Measurements from ENCODE around the gene UXS1.

UXS1 gene

DNA sequence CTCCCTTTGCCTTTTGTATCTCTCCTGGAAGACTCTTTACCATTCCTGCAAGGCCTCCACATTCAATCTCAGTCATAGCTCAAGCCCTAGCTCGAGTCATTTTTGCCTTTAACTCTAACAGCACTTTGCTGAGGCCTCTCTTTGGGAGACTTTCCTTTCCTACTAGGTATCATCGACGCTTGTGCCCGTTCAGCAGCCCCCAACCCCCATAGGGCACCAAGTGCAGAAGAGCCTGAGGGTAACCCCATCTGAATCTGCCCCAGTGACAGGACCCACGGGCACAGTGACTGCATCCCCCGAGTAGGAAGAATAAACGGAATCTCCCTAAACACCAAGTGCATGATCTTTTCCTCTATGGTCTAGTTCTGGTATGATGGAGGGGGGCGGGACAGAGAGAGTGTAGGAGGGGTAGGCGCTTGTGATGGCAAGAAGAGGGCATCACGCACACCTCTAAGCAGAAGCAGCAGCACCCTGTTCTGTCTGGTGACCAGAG lies 66.3 kb downstream of the UXS1 start:
- DNase-seq, result no peak

DNA sequence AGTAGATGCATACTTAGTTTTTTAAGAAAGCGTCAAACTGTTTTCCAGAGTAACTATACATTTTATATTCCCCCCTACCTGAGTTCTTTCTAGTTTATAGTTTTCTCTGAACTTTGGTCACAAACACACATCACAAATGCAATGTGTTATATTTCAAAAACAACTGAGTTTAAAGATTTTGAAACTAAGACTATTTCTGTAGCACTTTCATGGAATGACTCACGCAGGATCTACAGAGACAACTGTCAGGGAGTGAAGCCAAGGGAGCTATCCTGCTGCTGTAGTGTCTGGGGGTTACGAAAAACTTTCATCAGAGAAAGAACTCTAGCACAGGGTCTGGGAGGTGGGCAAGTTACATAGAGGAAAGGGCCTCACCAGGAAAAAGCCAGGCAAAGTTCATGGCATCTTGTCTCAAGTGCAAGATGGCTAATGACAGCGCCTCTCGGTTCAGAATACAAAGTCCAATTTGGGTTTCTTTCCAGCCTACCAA lies 66.8 kb downstream of the UXS1 start:
- no peak for DNase-seq

DNA sequence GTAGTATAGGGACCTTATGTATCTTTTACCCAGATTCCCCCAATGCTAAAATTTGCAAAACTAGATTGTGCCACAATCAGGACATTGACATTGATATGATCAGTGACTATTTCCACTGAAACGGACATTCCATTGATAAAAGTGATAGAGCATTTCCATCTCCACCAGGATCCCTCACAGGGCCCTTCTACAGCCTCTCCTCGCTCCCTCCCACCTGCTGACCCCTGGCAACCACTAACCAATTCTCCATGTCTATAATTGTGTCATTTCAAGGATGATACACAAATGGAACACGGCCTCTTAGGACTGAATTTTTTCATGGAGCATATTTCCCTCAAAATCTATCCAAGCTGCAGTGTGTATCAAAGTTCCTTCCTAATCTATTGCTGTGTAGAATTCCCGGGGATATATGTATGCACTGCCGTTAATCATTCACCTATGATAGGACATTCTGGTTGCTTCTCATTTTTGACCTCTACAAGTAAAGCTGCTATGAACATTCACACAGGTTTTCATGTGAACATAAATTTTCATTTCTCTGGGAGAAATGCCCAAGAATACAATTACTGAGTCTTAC lies 67.3 kb downstream of the UXS1 start:
- no peak for DNase-seq

DNA sequence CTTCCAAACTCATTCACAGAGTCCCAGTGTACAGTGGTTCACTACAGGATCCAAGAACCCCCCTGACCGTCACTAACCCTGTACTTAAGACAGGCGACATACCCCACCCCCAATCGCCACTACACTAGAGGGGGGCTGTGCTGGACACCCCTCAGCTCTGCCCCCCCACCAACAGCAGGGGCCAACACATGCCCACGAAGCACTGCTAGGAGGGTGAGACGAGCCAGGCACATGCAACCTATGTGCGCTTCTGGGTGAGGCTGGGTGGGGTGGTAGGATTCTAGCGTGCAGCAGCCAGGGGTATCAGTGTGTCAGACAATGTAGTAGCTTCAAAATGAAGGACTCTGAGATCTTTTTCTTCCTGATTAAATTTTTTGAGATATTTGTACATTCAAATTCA lies 67.8 kb downstream of the UXS1 start:
- DNase-seq, result no peak

DNA sequence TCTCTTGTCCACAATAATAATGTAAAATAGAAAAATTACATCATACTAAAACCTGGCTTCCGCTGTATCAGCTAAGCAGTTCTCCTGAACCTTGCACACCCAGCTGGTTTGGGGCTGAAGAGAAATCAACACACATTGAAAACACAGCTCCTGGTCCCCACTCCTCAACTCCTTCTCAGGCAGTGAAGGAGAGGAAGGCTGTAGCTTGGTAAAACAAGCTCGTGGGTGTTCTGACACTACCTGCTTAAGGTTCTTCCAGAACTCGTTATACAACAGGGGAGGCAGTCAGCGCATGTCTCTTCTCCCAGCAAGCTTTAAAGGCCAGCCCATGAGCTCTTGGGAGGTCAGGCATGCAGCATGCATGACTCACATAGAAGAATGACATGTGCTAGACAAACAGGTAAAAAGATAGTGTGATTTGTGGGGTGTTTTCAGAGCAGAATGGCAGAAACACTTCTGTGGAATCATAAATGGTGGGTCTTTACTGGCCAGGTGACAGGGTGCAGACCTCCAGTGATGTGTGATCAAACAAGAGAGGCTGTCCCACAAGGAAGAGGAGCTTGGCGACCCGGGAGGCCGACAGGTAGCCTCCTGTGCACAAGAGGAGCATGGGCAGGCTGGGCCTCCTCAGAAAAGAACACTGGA lies 69.1 kb downstream of the UXS1 start:
- DNase-seq, result no peak

DNA sequence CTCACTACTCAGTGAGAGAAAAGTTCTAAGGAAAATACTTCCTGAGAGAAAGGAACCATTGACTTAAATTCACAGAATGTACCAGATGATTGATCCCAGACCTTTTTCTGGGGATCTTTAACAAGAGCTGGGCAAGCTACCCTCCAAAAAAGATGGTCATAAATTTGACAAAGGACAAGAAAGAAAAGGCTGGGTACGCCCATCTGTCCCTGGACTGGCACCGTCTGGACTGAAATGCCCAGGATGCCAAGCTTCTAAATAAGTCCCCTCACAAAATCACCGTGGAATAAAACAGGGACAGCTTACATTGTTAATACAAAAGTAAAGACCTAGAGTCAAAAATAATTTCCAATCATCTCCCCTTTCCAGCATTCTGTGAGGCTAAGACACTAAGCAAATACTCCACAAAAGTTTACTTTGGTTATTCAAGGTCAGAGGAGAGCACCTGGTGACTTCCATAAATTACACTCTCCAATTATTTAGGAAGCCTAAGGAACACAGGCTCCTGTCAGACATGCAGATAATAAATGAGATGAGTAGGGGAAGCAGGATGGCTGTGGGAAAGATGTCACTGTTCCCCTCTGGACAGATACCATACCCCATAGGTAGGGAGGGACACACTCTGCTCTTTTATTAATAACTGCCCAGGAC lies 69.9 kb downstream of the UXS1 start:
- DNase-seq, result no peak

DNA sequence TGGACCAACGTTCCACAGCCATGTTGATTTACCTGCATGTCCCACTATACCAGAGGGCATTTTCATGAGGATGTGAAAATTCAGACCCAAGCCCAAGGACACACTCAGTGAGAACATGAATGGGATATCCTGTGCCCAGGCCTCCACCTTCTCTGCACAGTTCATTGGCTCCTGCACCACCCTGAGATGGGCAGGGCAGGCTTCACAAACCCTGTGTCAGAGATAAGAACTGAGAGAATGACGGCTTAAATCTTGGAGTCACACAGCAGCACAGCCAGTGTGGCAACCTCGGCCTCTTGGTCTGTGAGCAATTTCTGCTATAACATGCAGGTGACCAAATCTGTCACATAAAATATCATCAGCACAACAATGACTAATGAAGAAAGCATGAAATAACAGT lies 71.9 kb downstream of the UXS1 start:
- DNase-seq, result no peak

DNA sequence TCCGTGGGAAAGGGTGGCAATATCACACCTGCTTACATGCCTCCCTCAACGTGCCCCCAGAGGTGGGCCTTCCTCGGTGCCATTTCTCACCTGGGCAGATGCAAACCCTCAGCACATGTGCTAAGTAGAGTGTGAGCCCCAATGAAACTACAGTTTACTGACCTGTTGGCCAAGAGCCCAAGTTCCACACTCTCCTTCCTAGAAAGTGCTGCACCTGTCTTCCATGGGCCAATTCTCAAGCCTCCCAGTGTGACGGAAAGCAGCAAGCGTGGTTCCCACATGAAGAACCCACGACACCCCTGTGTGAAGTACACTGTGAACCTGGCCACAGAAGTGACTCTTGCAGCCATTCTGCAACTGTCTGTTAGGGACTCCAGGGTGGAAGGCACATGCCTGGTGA lies 73.7 kb downstream of the UXS1 start:
- no peak for DNase-seq

DNA sequence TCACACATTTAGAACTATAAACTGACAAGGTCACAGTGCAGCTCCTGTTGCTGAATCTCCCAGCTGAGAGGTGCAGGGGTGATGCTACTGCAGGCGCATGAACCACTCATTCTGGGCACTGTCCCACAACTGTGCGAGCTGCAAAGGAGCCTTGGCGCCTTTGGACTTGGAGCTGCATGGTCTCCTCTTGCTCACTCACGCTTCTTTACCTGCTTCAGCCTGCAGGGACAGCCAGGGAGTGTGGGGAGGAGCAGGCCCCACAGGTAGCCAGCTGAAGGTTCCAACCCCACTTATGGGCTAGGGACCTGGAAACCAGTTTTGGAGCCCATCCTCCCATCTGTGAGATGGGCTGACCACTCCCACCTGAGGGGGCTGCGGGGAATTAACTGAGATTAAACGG lies 75.0 kb downstream of the UXS1 start:
- no peak for DNase-seq

DNA sequence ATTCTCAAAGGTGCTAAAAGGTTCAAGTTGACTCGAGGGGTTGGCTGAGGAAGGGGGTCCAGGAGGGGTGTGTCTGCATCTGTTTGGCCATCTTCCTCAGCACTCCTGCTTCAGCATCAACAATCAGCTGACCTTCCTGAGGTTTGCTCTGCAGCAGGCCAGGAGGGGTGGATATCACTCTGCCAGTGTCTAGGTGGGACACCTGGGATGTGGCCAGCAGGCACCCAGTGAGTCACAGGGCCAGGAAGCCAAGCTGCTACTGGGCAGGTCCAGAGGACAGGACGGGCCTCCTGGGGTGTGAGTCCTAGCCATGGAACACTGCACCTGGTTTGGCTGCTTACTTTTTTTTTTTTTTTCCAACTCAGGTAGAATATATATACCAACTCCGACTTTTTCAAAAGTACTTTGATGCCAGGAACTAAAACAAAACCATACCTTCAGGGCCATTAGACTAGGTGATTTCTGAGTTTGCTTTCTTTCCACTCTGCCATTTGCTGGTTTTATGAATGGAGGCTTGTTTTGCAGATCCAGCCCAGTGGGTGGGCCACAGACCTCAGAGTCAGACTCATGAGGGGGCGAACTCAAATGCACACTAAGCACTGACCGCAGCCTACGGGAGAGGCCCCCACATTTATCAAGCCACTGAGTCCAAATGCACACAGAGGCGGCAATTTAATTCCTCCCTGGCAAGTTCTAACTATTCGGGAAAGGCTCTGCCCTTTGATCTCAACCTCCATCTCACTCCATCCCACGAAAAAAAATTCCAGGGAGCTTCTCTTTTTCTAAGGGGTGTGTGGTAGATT lies 76.0 kb downstream of the UXS1 start:
- DNase-seq, result no peak

DNA sequence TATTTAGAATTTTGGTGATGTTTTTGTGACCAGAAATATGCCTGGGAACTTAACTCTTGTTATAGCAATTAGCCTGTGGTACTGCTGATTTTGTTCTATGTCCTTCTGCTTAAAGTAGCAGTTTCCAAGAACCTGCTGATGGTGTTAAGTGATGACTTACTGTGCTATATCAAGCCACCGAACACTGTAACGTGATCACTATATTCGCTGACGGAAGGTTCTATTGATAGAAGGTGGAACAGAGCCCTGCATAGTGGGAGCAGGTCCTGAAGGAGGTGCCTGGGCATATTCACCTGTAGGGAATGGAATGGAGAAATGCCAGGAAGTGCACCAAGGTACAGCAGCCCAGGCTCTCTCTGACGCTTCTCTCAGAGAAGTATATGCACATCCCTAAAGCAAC lies 76.8 kb downstream of the UXS1 start:
- no peak for DNase-seq

DNA sequence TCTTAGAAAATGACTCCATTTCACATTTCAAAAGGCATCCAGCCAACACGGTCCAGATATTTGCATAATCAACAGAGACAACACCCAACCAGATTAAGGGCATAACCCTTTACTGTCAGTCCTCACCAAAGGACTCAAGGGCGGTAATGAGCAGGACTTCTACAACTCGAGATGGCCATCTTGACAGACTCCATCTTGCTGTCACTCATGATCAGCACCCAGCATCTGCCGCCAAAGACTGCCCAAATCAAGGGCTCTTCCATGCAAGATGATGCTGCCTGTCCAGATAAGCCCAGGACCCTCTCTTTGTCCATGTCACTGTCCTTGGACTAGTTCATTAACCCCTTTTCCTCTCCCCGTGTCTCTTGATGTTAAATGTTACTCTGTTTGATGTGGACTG lies 77.9 kb downstream of the UXS1 start:
- DNase-seq, result no peak

DNA sequence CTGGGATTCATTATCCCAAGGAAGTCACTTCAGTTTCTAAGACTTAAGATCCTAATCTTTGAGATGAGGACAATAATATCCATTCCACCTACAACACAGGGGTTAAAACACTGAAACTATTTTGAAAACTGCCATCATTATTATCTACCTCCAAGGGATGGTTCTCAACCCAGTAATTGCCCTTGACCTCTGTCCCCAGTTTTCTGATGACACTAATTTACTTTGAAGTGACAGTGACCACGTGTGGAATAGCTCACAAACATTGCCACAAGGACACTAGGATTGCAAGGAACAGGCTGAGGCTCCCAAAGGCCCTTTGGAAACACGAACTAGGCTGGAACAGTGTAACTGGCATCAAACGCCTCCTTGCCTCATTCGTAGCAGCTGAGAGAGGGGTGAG lies 78.4 kb downstream of the UXS1 start:
- DNase-seq, result no peak

DNA sequence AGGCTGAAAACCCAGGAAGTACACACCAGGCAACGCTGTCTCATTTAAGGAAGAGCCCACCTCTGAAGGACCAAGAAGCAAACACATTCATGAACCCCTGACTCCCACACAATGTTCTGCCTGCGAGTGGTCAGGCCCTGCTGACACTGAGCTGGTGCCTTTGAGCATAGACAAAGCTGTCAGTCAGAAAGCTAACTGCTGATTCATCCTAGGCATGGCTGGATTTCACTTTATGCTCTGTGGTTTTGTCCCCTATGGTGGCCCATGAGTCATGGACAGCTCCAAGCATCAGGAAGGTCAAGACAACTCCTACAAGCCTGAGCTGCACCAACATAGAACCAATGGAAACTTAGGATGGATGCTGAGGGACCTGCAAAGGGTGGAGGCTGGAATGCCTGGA lies 78.9 kb downstream of the UXS1 start:
- no peak for DNase-seq

DNA sequence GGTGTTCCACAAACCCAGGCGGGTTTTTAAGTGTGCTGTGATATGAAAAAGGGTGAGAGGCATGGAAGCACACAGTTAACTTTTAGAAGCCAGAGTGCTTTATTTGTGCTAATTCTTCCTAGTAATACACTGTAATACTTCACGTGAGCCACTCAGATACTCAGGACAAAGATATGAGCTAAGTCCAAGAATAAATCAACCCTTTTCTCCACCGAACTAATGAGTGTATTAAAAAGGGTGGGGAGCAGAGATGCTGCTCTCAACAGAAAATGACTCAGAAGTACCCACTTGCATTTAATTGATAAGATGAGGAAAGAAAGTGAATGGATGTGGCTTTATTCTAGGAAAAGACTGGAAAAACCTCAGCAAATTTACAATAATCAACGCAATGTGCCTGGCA lies 79.9 kb downstream of the UXS1 start:
- DNase-seq, result no peak

DNA sequence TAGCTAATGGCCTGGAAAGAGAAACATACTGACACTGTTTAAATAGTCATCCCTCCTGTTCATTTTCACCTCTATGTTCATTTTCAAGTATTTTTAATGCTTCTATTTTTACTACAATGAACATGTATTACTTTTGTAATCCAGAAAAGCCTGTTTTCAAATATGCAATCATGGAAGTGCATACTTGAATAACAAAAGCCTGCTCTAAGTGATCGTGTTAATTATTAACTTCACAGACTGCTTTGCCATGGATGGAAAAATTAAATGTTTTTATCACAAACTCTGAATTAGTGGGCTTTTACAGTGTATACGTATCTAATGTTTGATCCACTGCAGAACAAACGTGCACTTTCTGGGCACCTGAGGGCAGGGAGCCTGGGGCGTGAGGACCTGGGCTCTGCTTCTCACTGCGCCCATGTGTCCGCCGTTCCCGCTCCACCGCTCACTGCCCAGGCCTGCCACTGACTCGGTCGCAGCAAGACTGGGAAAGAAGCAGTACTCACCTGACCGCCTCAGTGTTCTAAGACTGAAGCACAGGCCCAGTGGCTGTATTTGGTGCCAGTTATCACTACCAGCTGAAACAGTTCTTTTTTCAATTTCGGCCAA lies 80.6 kb downstream of the UXS1 start:
- DNase-seq, result no peak

DNA sequence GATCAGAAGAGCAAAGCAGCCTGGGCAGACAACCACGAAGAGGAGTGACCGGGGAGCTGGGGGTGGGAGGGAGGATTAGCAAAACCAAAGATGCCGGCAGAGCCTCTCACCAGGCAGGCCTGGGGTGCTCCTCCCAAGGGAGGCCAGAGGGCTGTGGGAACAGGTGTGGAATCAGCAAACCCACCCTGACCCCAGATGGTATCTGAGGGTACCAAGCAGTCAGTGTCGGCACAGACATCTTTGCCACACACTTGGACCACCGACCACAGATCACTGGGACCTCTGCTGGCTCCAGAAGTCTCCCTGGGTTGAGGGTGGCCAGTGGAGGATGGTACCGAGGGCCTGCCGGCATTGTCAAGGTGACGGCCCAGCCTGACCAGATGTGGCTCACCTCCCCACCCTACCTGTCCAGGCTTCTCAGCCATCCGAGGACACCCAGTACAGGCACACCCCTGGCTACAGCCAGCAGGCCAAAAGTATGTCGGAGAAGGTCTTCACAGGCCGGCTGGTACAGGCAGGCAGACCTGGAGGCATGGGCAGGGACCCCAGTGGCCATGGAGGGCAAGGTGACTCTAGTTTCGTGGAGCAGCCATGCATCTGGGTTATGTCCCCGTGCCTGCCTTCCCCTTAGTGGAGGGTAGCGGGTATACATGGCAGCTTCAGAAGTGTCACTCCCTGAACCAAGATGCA lies 82.1 kb downstream of the UXS1 start:
- DNase-seq, result no peak

DNA sequence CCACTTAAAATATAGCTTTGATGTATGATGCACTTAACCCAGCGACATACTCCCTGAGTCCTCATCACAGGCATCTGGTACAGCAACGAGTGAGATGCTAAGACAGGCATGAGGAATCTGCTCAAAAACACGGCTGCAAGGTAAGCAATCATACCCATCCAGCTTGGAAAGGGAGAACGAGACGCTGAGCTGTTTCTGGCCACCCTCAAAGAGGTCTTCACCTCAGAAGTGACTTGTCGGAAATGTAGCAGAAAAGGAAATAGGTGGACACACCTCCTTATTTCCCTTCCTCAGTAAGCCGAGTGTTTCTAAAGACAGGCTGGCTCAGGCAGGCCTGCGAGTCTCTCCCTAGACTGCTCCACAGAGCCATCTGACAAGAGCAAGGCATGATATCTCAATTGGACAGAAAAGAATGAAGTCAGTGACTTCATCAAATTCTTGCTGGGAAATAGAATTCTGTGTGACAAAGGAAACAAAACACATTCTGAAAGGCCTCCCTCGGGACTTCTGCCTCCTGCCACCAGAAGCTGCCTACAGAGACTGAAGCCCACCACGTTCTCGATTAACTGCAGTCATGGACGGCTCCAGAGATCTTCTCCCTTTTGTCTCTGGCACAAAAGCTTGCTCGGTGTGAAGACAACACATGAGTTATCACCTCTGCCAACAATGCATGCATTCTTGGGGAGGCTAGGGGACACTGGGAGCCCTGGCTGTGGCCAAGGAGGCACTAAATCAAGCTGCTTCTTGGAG lies 84.3 kb downstream of the UXS1 start:
- DNase-seq, result no peak

DNA sequence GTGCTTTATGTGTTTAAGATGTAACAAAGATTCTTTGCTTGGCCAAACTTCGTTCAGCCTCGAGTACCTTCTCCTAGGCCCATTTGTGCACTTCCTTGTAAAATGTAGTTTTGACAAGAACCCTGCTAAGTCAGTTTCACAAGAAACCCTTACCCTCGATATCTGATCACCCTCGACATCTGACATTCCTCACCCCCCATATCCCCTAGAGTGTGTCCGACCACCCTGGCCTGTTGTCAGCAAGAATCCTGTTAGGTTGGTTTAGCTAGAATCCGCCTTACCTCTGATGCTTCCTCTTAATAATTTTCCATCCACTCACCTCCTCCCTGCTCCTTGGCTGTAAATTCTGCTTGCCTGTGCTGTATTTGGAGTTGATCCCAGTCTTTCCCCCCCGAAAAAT lies 85.3 kb downstream of the UXS1 start:
- no peak for DNase-seq

DNA sequence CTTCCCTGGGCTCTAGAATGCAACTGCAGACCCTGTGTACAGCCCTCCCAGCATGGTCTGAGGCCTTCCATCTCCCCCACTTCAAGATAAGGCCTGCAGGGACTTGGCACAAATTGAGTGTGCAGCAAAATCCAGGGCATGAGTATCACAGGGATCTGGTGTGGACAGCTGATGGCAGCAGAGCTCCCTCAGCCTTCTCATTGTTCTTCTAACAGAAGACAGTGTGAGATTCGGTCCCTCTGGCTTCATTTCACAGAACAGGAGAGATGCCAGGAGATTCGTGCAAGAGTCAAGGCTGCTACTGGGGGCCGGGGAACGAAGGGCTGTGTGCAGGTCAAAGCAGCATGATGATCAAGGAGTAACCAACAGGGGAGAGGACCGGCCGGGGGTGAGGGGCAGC lies 85.8 kb downstream of the UXS1 start:
- DNase-seq, result no peak

DNA sequence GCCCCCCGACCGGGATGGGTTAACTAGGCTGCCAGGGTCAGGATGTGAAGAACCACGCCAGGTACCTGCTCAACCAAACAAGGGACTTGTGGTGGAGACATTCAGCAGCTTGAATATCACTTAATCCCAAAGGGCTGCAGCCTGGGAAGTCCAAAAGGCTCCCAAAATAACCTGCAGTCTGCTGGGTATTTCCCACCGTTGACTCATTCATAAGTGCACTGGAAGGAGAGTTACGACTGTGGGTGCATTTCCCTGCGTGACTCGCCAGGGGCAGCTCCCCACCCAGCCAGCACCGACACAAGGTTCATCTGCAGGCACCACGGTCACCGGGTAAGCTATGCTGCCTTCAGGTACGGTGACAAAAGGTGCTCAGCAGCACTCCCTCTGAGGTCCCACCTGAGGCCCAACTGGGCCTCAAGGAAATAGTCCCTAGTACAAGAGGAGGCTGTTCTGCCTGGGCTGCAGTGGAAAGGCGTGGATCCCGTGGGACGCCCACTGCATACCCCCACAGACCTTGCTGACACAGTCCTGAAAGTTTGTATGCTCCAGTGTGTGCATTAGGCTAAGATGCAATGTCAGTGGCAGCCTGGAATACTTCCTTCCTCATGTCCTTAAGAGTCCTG lies 86.5 kb downstream of the UXS1 start:
- DNase-seq, result no peak

All from NCI-H1417 treated with DMSO at 0.1 percent for 48 hours (cell line).